OCI-LY3 (cell line): Measurements from ENCODE around the gene CXCR2.

ENCODE experiments used
- EZH2phosphoT487 ChIP-seq: fragments of 200-600 bp; shearing (Covaris generic); IDR thresholded peaks from 2 replicates; pipeline ENCODE4 v1.6.1; 2018; ENCODE audit warnings: antibody characterized with exemption, mixed run types, low read depth
- TF ChIP-seq, protein P1 (sequence below): fragments of 200-600, 300-600 bp; sonication (generic); IDR thresholded peaks from 2 replicates; pipeline ENCODE4 v1.5.1; 2014; ENCODE audit warnings: antibody characterized with exemption, low read length, low read depth

- TF ChIP-seq, protein P1, sequence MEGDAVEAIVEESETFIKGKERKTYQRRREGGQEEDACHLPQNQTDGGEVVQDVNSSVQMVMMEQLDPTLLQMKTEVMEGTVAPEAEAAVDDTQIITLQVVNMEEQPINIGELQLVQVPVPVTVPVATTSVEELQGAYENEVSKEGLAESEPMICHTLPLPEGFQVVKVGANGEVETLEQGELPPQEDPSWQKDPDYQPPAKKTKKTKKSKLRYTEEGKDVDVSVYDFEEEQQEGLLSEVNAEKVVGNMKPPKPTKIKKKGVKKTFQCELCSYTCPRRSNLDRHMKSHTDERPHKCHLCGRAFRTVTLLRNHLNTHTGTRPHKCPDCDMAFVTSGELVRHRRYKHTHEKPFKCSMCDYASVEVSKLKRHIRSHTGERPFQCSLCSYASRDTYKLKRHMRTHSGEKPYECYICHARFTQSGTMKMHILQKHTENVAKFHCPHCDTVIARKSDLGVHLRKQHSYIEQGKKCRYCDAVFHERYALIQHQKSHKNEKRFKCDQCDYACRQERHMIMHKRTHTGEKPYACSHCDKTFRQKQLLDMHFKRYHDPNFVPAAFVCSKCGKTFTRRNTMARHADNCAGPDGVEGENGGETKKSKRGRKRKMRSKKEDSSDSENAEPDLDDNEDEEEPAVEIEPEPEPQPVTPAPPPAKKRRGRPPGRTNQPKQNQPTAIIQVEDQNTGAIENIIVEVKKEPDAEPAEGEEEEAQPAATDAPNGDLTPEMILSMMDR: no peak
- no peak for TF ChIP-seq EZH2phosphoT487
Observed at GRCh38 chr2:218149098-218149497, 23.3 kb downstream of the CXCR2 start.
